Measurements from ENCODE around the gene CD59. TPM values are rescaled to one million over a fixed set of nuclear protein-coding genes. Genes with fewer than 3 reads are reported as not detected.

Gene CD59
- total and polyA plus RNA-seq, 2 of the 4 experiments (the other 2 are of a cell fraction), result 765 to 1,140 TPM

GRCh38 chr11:33761471-33761870, 25.2 kb upstream of the CD59 start:
- ChIA-PET POLR2A (ENCODE audit: unreplicated experiment) (no interaction called here), CTCF (interaction anchor here (1.4 kb wide), 1 partner anchor 69 kb away, joined by 3 read pairs; no protein-coding TSS in a partner anchor)
- TF ChIP-seq RCOR1 (IDR thresholded peaks at IDR 0.05; ENCODE audit: insufficient replicate concordance, low read length), result no peak
- TF ChIP-seq RAD21 (IDR thresholded peaks at IDR 0.05; ENCODE audit: low read length), result no peak
- no peak for TF ChIP-seq CTCF (conservative IDR thresholded peaks at IDR 0.05; ENCODE audit: low read depth, low read length)
- Histone ChIP-seq H4K91ac (ENCODE audit: insufficient read depth, low read depth, low read length) (no peak overlapping the region), H3K9me3 (ENCODE audit: control insufficient read depth, insufficient read depth, low read length) (no peaks in the 10 kb centered on the region), H2BK5ac (ENCODE audit: low read depth, low read length, poor library complexity, severe bottlenecking) (no peak overlapping the region), H3K4me1 (ENCODE audit: control insufficient read depth, insufficient read depth, low read length) (0 out of 2 replicates have a peak, but pooled peaks cover 2% of the 10 kb centered on the region), H3K4ac (ENCODE audit: low read depth, low read length) (no peak overlapping the region), H4K5ac (ENCODE audit: low read depth, low read length) (no peak overlapping the region), H2BK120ac (ENCODE audit: low read depth, low read length) (no peak overlapping the region), H3K36me3 (ENCODE audit: control insufficient read depth, insufficient read depth, low read length) (peaks cover 17% of the 10 kb centered on the region), H4K8ac (ENCODE audit: low read depth in 2 of 2, low read length in 2 of 2) (no peak overlapping the region), H3K9ac (ENCODE audit: low read depth, low read length) (no peak overlapping the region), H3K4me2 (ENCODE audit: low read depth, low read length) (no peak overlapping the region), H3K14ac (replicated peaks; ENCODE audit: low read depth, low read length) (no peak overlapping the region), H3K4me3 (ENCODE audit: insufficient read depth, low read depth, low read length) (no peak overlapping the region), H3K9me1 (ENCODE audit: insufficient read depth, low read length) (peaks cover 3% of the 10 kb centered on the region; the same call in 1 of the 2 replicates), H2AK5ac (ENCODE audit: low read depth, low read length) (no peak overlapping the region), H4K20me1 (ENCODE audit: insufficient read depth, low read length) (no peaks in the 10 kb centered on the region), H2AFZ (replicated peaks; ENCODE audit: low read length, poor library complexity) (no peak overlapping the region), H2BK15ac (ENCODE audit: low read depth, low read length) (no peak overlapping the region), H3K79me1 (ENCODE audit: low read depth in 1 of 2, low read length in 2 of 2) (peaks cover 0 to 3% of the 10 kb centered on the region in 2 experiments; a peak in 2 of 4 replicates), H3K27ac (ENCODE audit: insufficient read depth, low read length) (no peak overlapping the region), H3K18ac (ENCODE audit: low read depth, low read length) (no peak overlapping the region), H2AK9ac (replicated peaks; ENCODE audit: low read depth, low read length, poor library complexity) (no peak overlapping the region), H2BK20ac (ENCODE audit: low read depth, low read length) (no peak overlapping the region), H3K56ac (ENCODE audit: extremely low read depth, insufficient read depth, low read length) (no peak overlapping the region), H3K27me3 (ENCODE audit: control insufficient read depth, insufficient read depth, low read length) (no peaks in the 10 kb centered on the region), H3K23ac (ENCODE audit: low read depth, low read length) (no peak overlapping the region)
- DNase-seq (no peak), ATAC-seq (ENCODE audit: low read depth) (no peak)
- intact Hi-C loops (cut with micrococcal nuclease), result no loop called here
- dilution Hi-C loops (cut with HindIII; ENCODE audit: low sequenced_read_pairs, unreplicated experiment), result no loop called here
- in situ Hi-C loops (cut with MboI; ENCODE audit: low sequenced_read_pairs), result no loop called here
- WGBS, 2 experiments (ENCODE audit: extremely low coverage in 2 of 2, insufficient read length in 1 of 2), result no CpG with 5 or more reads among the region's 2 CpGs
- no TSS peak for BruUV-seq (replicated peaks)
